SKM-1 (cell line): ENCODE results near the gene TKTL2.
"Not testable (repeated sequence)": the region's sequence is repeated elsewhere in the genome, so short reads cannot be mapped to it uniquely, and the experiment has no call there.

Source experiments
- DNase-seq: peaks from one replicate; lab custom pipeline; 2025; ENCODE audit not compliant: unreplicated experiment; lab: John Stamatoyannopoulos, UW

TKTL2 gene

DNA sequence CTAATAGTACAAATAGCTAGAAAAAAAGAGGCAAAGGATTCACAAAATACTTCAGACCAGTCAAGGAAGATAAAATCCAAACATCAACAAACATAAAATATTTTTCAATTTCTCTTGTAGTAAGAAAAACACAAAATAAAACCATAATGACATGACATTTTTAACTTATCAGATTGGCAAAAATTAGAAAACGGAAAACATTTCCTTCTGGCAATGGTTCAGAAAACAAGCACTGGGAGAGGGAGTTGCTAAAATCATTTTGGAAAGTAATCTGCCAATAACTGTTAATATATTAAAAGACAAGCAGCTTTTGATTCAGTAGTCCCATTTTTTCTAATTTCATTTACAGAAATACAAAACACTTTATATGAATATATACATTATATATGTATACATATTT, 26.1 kb downstream of the TKTL2 start:
- no peak for DNase-seq

DNA sequence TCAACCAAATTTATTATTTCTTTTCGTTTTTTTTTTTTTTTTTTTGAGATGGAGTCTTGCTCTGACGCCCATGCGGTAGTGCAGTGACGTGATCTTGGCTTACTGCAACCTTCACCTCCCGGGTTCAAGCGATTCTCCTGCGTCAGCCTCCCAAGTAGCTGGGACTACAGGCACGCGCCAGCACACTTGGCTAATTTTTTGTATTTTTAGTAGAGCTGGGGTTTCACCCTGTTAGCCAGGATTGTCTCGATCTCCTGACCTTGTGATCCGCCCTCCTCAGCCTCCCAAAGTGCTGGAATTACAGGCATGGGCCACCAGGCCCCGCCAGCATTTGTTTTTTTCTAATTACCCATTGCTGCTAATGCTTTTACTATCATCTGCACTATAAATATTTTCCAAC, 26.5 kb downstream of the TKTL2 start:
- DNase-seq = not testable (repeated sequence)

DNA sequence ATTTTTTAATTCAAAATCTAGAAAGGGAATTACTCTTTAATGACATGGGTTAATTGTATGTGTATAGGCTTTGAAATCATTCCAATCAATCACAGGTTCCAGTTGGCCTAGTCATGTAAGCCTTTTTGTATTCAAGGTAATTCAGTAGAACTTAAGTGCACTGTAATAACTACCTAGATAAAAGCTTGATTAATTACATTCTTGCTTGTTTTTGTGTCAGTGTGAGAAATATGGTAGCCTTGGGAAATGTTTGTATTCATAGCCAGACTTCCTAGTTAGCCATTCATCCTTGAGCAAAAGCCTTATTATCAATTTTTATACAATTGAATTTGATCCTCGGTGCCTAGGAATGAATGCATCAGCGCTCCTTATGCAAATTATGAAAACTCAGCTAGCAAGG, 33.5 kb downstream of the TKTL2 start:
- no peak for DNase-seq
